Measurements from ENCODE around the gene ARHGEF9.
"Not testable (repeated sequence)": the region's sequence is repeated elsewhere in the genome, so short reads cannot be mapped to it uniquely, and the experiment has no call there.

Gene ARHGEF9

GRCh38 chrX:63784902-63785707 is at the start of gene ARHGEF9:
TSS of gene ARHGEF9 (minus strand) at chrX:63785214. CDS start at chrX:63785145, 69 bp downstream.
- DNase-seq = no peak

GRCh38 chrX:63825446-63825845 is 40.4 kb upstream of the ARHGEF9 start:
- not testable (repeated sequence) for DNase-seq

- no peak for DNase-seq
Observed at GRCh38 chrX:63818156-63818555, 33.1 kb upstream of the ARHGEF9 start.

GRCh38 chrX:63817696-63818095 is 32.7 kb upstream of the ARHGEF9 start:
- no peak for DNase-seq

GRCh38 chrX:63812823-63813222 is 27.8 kb upstream of the ARHGEF9 start:
- no peak for DNase-seq

- DNase-seq = no peak
Observed at GRCh38 chrX:63810746-63811145, 25.7 kb upstream of the ARHGEF9 start.

- no peak for DNase-seq
Observed at GRCh38 chrX:63809173-63809572, 24.2 kb upstream of the ARHGEF9 start.

GRCh38 chrX:63795406-63795805 is 10.4 kb upstream of the ARHGEF9 start:
- not testable (repeated sequence) for DNase-seq

GRCh38 chrX:63785708-63786040 is 660 bp upstream of the ARHGEF9 start:
- DNase-seq = no peak

- DNase-seq = no peak
Observed at GRCh38 chrX:63784346-63784901, 590 bp downstream of the ARHGEF9 start.

GRCh38 chrX:63782515-63782914 is 2.5 kb downstream of the ARHGEF9 start:
- DNase-seq = no peak

GRCh38 chrX:63768760-63769159 is 16.3 kb downstream of the ARHGEF9 start:
- DNase-seq = no peak

- peak in 1 of 2 donors; percentile 3 for DNase-seq
Observed at GRCh38 chrX:63765712-63766111, 19.3 kb downstream of the ARHGEF9 start.

GRCh38 chrX:63764946-63765345 is 20.1 kb downstream of the ARHGEF9 start:
- DNase-seq = no peak

GRCh38 chrX:63761639-63762038 is 23.4 kb downstream of the ARHGEF9 start:
- peak in 1 of 2 donors; percentile 58 for DNase-seq

- DNase-seq = peak in 1 of 2 donors; percentile 67
Observed at GRCh38 chrX:63758011-63758410, 27.0 kb downstream of the ARHGEF9 start.

- no peak for DNase-seq
Observed at GRCh38 chrX:63755892-63756291, 29.1 kb downstream of the ARHGEF9 start.

GRCh38 chrX:63754860-63755579 is 30.0 kb downstream of the ARHGEF9 start:
- peak; percentile 60 to 70 for DNase-seq

GRCh38 chrX:63754136-63754859 is 30.7 kb downstream of the ARHGEF9 start:
- DNase-seq = no peak

- no peak for DNase-seq
Observed at GRCh38 chrX:63751481-63751880, 33.5 kb downstream of the ARHGEF9 start.

GRCh38 chrX:63750811-63751210 is 34.2 kb downstream of the ARHGEF9 start:
- no peak for DNase-seq

- DNase-seq = no peak
Observed at GRCh38 chrX:63747331-63747730, 37.7 kb downstream of the ARHGEF9 start.

GRCh38 chrX:63746715-63747114 is 38.3 kb downstream of the ARHGEF9 start:
- no peak for DNase-seq
